Common myeloid progenitor, CD34-positive (primary cell): ENCODE results near the gene PPM1E.

Experiments
- CTCF ChIA-PET: fragments of 350-600 bp; sonication (Branson Sonifier 250); formaldehyde crosslinking; loops from one replicate; lab custom pipeline; 2021; ENCODE audit warnings: antibody characterized with exemption; lab: Charles Lee
- POLR2A ChIA-PET: fragments of 350-600 bp; sonication (Branson Sonifier 250); formaldehyde crosslinking; loops from one replicate; lab custom pipeline; 2021; ENCODE audit warnings: antibody characterized with exemption; lab: Charles Lee
- DNase-seq, 3 donors: peaks; one replicate each; pipeline versions ENCODE4 v3.0.0 to v3.0.0-alpha.2; 2013
- H3K27ac ChIP-seq, 2 experiments: 1 replicate in 1 of 2; 2 replicates in 1 of 2; pipeline ENCODE4 v1.7.0; 2013; ENCODE audit warnings: inconsistent platforms in 2 of 2, low read length in 2 of 2, mild to moderate bottlenecking in 2 of 2, low read depth in 1 of 2, moderate library complexity in 1 of 2; ENCODE audit not compliant: severe bottlenecking in 2 of 2, insufficient read depth in 1 of 2, poor library complexity in 1 of 2
- H3K27me3 ChIP-seq, 5 experiments: replicated peaks in 2 of 5; 1 replicate in 3 of 5; 2 replicates in 2 of 5; pipeline versions ENCODE4 v1.6.1 to v1.7.0; 2013; ENCODE audit warnings: low read length in 4 of 5, mild to moderate bottlenecking in 2 of 5, moderate library complexity in 2 of 5, inconsistent platforms in 1 of 5; ENCODE audit not compliant: insufficient read depth in 5 of 5, control insufficient read depth in 4 of 5
- H3K36me3 ChIP-seq, 4 experiments: 1 replicate in 2 of 4; 2 replicates in 2 of 4; pipeline versions ENCODE4 v1.6.1 to v1.7.0; 2013; ENCODE audit warnings: low read length in 3 of 4, control low read depth in 1 of 4, mild to moderate bottlenecking in 1 of 4; ENCODE audit not compliant: control insufficient read depth in 4 of 4, insufficient read depth in 4 of 4
- H3K4me1 ChIP-seq, 4 experiments: 1 replicate in 3 of 4; 2 replicates in 1 of 4; pipeline versions ENCODE4 v1.6.1 to v1.7.1; 2013; ENCODE audit warnings: low read length in 3 of 4, mild to moderate bottlenecking in 3 of 4, control low read depth in 1 of 4, inconsistent platforms in 1 of 4, moderate library complexity in 1 of 4; ENCODE audit not compliant: control insufficient read depth in 4 of 4, insufficient read depth in 4 of 4; ENCODE audit errors: control extremely low read depth in 1 of 4
- H3K4me3 ChIP-seq, 7 experiments: 1 replicate in 4 of 7; 2 replicates in 3 of 7; pipeline versions ENCODE4 v1.5.1 to v1.7.0; 2013; ENCODE audit warnings: mild to moderate bottlenecking in 7 of 7, low read length in 6 of 7, moderate library complexity in 6 of 7, inconsistent platforms in 2 of 7, low read depth in 2 of 7, control low read depth in 1 of 7; ENCODE audit not compliant: insufficient read depth in 4 of 7, control insufficient read depth in 1 of 7; ENCODE audit errors: extremely low read depth in 1 of 7
- H3K9me3 ChIP-seq, 5 experiments: 1 replicate in 4 of 5; 2 replicates in 1 of 5; pipeline versions ENCODE4 v1.6.1 to v1.7.1; 2013; ENCODE audit warnings: low read length in 4 of 5, mild to moderate bottlenecking in 2 of 5, inconsistent platforms in 1 of 5, low read depth in 1 of 5, moderate library complexity in 1 of 5; ENCODE audit not compliant: control insufficient read depth in 4 of 5, insufficient read depth in 2 of 5; ENCODE audit errors: control extremely low read depth in 1 of 5
- WGBS: methylation state at CpG from one replicate; pipeline ENCODE4 v1.1.5; 2013; ENCODE audit not compliant: insufficient coverage; 5-methylcytosine and 5-hydroxymethylcytosine counted together

Gene PPM1E

DNA sequence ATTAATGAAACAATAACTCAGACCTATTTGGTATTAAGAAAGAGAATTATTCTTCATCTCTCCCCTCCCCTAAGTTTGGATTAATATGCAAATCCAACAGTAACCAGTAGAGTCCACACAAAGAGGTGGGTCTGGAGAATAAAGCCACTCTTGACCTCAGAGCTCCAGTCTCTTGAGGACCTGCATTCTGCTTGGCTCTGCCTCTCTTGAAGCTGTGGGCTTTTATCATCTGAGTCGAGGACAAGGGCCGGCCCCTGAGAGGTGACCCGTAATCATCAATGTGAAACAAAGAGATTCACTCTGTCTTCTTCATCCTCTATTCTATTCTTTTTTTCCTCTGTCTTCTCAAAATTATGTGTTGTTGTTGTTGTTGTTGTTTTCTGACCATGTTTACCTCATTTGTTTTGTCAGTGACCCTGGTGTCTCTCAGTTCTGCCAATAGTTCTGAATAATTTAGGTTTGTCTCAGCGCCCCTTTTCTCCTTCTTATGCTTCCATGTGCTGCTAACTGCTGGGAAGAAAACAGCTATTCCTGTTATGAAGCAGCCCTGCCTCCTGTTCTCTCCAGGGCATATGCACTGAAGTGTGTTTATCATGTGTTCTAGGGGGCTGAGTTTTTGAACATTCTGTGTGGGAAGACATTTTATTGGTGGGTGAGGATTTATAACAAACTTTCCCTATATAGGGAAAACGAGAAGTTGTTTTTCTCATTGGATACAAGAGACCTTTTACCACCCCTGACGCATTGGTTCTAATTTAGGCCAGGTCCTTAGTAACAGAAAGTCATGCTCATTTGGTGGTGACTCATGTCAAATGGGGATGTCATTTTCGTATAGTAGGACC is 215.2 kb downstream of the PPM1E start:
- Histone ChIP-seq H3K36me3 (no peaks in the 10 kb centered on the region), H3K4me3 (no peak overlapping the region), H3K27me3 (no peaks in the 10 kb centered on the region), H3K27ac (no peak overlapping the region), H3K9me3 (no peaks in the 10 kb centered on the region), H3K4me1 (peaks cover 0 to 7% (median 3%) of the 10 kb centered on the region in 4 experiments)
- no peak for DNase-seq
- 100% methylated on average over 3 of the region's 7 CpGs for WGBS
- POLR2A ChIA-PET, result no interaction called here
- CTCF ChIA-PET, result no interaction called here

DNA sequence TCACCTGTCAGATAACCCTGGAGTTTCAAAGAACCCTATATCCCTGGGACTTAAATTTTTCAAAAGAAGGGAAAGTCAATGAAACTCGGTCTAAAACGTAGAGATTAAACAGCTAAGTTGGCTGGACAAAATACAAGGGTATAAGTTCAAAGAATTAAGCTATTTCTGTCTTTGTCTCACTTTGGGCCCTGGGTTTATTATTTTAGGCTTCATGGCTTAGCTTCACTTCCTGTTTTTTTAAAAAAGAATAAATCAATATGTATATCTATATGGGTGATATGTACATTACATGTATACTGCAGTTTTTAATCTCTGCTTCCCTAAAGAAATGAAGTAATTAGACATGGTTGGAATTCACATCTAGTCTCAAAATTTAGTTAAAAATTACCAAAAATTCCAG is 218.7 kb downstream of the PPM1E start:
- H3K4me3 ChIP-seq, result no peak overlapping the region
- H3K9me3 ChIP-seq, result no peaks in the 10 kb centered on the region
- ChIA-PET POLR2A (no interaction called here), CTCF (no interaction called here)
- no peaks in the 10 kb centered on the region for H3K27me3 ChIP-seq
- WGBS, result 100% methylated on average over 1 of the region's 2 CpGs
- H3K27ac ChIP-seq, result no peak overlapping the region
- H3K4me1 ChIP-seq, result peaks cover 3 to 12% (median 4%) of the 10 kb centered on the region in 4 experiments
- no peaks in the 10 kb centered on the region for H3K36me3 ChIP-seq
- DNase-seq, result no peak

DNA sequence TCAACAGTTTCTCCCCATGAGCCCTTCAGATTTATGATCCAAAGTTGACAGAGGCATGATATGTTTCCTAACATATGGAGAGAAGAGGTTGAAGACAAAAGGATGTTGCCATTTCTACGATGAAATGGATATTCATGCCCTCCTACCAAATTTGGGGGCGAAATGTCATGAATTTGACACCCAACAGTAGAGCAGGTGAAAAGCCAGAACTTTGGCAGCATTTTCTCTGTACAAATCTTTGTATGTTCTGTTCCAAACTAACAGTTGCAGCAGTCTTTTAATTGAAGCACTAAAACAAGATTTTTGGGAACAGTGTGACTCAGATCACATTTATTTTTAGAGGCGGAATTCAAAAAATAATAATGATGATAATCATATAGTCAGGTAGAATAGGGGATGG is 220.9 kb downstream of the PPM1E start:
- 100% methylated on average over 2 of the region's 3 CpGs for WGBS
- Histone ChIP-seq H3K36me3 (no peaks in the 10 kb centered on the region), H3K27me3 (no peaks in the 10 kb centered on the region), H3K9me3 (no peaks in the 10 kb centered on the region), H3K4me1 (peaks cover 3 to 12% (median 4%) of the 10 kb centered on the region in 4 experiments), H3K27ac (no peak overlapping the region), H3K4me3 (no peak overlapping the region)
- no peak for DNase-seq
- ChIA-PET POLR2A (interaction anchor here (0.6 kb wide), 1 partner anchor 257 kb away, joined by 4 read pairs; no protein-coding TSS in a partner anchor), CTCF (interaction anchor here (1.0 kb wide), 1 partner anchor 10 kb away, joined by 3 read pairs; no protein-coding TSS in a partner anchor)

DNA sequence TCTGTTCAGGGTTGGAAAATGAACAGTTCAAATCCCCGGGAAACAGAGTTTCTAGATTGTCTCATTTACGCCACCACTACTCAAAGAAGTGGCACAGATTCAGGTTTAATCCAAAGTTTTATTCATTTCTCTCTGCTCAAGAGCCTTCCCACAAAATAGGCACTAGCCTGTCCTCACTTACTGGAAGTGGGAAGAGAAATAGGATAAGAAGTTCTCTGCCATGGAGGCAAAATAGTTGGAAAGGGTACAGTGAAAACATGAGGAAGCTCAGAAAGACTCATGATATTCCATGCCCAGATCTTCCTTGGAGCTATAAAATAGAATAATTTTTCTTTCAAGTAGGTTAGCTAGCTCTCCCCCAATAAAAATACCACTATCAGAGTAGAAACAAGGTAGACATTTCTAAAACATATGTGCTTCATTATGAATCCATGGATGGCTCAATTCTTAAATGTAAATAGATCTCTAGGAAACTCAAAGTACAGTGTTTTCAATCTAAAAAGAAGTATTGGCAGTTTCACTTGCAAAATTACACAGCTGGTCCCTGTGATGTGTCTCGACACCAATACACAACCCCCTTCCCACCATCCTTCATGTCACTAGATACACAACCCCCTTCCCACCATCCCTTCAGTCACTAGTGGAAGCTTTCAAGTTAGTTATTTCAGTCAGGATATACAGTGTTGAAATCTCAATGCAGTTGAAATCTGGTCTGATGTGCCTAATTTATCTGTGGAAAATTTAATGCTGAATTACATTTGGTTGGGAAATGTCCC is 225.2 kb downstream of the PPM1E start:
- H3K9me3 ChIP-seq, result no peaks in the 10 kb centered on the region
- H3K4me1 ChIP-seq, result peaks cover 0 to 13% (median 2%) of the 10 kb centered on the region in 4 experiments
- H3K27ac ChIP-seq, result no peak overlapping the region
- H3K27me3 ChIP-seq, result no peaks in the 10 kb centered on the region
- no peak for DNase-seq
- H3K36me3 ChIP-seq, result no peaks in the 10 kb centered on the region
- no peak overlapping the region for H3K4me3 ChIP-seq
- CTCF ChIA-PET, result interaction anchor here (0.8 kb wide), 1 partner anchor 213 kb away, joined by 3 read pairs; no protein-coding TSS in a partner anchor
- WGBS, result 94% methylated on average over 2 of the region's 3 CpGs
- POLR2A ChIA-PET, result no interaction called here

DNA sequence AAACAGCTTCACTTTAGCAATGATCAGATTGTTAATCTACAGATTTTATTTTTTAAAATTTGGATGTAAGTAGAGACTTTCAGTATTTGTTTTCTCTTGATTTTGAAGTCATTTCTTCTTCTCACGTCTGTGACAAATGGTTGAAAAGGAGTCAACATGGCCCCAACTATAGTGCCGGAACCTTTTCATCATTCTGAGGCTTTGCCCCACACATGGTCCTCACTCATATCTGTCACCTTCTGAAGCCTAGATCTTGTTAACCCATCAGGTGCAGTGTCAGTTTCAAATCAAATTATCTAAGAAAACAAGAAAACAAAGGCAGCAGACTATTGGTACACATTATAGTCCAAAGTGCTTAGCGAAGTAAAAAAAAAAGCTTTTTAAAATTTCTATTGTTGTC is 227.0 kb downstream of the PPM1E start:
- 100% methylated on average over 2 of the region's 3 CpGs for WGBS
- peaks cover 0 to 9% (median 0%) of the 10 kb centered on the region in 4 experiments for H3K4me1 ChIP-seq
- H3K27me3 ChIP-seq, result no peaks in the 10 kb centered on the region
- H3K36me3 ChIP-seq, result no peaks in the 10 kb centered on the region
- H3K27ac ChIP-seq, result no peak overlapping the region
- ChIA-PET POLR2A (no interaction called here), CTCF (no interaction called here)
- no peak overlapping the region for H3K4me3 ChIP-seq
- no peaks in the 10 kb centered on the region for H3K9me3 ChIP-seq
- DNase-seq, result no peak

DNA sequence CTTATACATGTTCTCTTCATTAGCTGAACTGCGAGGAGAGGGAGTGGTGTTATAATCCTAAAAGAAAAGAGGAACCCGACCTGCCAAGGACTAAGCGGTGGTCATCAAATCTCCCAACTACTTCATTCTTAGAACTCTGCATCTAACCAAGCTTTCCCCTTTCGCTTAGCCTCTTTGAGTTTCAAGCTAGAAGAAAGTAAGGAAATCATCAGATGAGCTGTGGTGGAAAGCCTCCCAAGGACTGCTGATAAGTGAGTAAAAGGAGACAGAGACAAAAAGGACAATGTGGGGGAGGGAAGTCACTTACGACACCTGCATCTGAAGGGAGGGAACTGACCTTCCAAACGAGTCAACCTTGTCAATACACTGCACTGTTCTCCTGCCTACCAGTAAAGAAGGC is 229.7 kb downstream of the PPM1E start:
- no peak for DNase-seq
- Histone ChIP-seq H3K27me3 (no peaks in the 10 kb centered on the region), H3K4me1 (peaks cover 0 to 9% (median 0%) of the 10 kb centered on the region in 4 experiments), H3K27ac (no peak overlapping the region), H3K4me3 (no peak overlapping the region), H3K9me3 (no peaks in the 10 kb centered on the region), H3K36me3 (no peaks in the 10 kb centered on the region)
- no CpG with 5 or more reads among the region's 6 CpGs for WGBS
- ChIA-PET CTCF (no interaction called here), POLR2A (no interaction called here)

DNA sequence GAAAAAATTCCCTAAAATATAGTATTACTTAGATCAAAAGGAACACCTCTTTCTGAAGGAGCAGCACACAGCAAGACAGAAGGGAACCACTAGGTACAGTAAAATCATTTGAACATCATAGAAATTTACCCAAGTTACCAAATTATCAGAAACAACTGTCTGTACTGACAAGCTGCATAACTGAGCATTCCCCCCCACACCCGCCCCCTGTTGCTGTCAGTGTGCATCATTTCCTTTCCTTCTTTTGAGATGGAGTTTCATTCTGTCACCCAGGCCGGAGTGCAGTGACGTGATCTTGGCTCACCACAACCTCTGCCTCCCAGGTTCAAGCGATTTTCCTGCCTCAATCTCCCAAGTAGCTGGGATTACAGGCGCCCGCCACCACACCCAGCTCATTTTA is 230.3 kb downstream of the PPM1E start:
- Histone ChIP-seq H3K4me1 (peaks cover 0 to 9% (median 0%) of the 10 kb centered on the region in 4 experiments), H3K27me3 (no peaks in the 10 kb centered on the region), H3K27ac (no peak overlapping the region), H3K36me3 (no peaks in the 10 kb centered on the region), H3K4me3 (no peak overlapping the region), H3K9me3 (no peaks in the 10 kb centered on the region)
- no peak for DNase-seq
- WGBS, result 100% methylated on average over 5 of the region's 6 CpGs
- ChIA-PET CTCF (no interaction called here), POLR2A (no interaction called here)
